ENCODE data around the gene CCNL2.
A peak's percentile ranks its signal among the peaks of the same experiment; 100 is the strongest.

CCNL2 gene

DNA sequence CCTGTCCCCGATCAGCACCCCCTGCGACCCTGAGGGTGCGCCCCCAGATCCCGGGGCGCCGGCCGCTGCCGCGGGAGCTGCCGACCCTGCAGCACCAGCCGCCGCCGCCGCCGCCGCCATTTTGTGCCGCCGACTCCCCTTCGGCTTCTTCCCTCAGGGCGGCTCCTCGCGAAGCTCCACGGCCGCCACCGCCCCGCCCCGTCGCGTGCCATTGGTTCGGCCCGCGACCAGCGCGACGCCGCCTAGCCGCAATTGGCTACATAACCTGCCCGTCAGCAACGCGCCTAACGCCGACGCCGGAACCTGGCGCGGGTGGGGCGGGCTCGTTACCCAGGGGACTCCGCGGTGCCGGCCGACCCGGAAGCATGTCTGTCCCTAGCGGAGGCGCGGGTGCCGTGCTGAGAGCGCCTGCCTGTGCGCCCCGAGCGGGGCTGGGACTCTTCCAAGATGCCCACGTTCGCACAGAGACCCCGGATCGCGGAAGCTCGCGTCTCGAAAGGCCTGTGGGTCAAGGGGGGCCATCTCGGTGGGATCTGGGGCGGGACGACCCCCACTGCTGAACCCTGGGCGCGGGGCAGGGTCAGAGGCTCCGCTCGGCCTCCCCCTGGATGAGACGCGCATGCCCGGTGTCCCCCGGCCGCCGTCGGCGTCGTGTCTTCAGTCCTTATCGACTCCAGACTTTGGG lies at the start of gene CCNL2:
Gene CCNL2, minus strand, starts transcription at position 149 of the 685 bp plus-strand sequence. Its CDS starts 29 bp downstream, at position 120.
- TF ChIP-seq, protein P1, sequence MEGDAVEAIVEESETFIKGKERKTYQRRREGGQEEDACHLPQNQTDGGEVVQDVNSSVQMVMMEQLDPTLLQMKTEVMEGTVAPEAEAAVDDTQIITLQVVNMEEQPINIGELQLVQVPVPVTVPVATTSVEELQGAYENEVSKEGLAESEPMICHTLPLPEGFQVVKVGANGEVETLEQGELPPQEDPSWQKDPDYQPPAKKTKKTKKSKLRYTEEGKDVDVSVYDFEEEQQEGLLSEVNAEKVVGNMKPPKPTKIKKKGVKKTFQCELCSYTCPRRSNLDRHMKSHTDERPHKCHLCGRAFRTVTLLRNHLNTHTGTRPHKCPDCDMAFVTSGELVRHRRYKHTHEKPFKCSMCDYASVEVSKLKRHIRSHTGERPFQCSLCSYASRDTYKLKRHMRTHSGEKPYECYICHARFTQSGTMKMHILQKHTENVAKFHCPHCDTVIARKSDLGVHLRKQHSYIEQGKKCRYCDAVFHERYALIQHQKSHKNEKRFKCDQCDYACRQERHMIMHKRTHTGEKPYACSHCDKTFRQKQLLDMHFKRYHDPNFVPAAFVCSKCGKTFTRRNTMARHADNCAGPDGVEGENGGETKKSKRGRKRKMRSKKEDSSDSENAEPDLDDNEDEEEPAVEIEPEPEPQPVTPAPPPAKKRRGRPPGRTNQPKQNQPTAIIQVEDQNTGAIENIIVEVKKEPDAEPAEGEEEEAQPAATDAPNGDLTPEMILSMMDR (IDR thresholded peaks at IDR 0.05): peak; percentile 43; the same call in 1 of the 2 replicates

DNA sequence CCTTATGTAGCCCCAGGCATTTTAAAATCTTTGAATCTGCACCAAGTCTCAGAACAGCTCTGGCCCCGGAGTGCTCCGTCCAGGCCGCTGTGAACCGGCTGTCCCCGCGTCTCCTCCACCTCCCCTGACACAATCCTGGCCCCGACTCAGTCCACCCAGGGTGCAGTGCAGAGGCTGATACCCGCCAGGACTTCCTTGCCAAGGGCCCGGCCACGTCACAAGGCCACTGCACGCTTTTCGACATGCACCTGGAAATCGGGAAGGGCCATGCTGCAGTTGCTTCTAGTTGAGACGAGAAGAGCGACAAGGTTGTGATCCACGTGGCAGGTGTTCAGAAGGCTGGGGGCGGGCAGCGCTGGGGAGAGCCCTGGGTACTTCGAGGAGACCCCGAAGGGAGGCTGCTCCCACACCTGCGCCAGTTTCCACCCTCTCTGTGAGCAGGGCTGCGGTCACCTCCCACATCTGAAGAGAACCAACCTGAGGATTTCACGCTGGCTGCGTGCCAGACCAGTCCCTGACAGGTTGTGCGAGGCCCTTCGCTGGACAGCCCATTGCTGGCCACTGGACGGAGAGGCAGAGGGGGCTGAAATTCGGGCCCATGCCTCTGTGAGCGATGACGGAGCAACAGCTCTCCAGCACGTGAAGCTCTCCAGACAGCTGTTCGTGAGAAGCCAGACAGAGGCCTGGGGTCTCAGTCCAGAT lies 43.1 kb upstream of the CCNL2 start:
- TF ChIP-seq, protein P1 (IDR thresholded peaks at IDR 0.05): no peak

DNA sequence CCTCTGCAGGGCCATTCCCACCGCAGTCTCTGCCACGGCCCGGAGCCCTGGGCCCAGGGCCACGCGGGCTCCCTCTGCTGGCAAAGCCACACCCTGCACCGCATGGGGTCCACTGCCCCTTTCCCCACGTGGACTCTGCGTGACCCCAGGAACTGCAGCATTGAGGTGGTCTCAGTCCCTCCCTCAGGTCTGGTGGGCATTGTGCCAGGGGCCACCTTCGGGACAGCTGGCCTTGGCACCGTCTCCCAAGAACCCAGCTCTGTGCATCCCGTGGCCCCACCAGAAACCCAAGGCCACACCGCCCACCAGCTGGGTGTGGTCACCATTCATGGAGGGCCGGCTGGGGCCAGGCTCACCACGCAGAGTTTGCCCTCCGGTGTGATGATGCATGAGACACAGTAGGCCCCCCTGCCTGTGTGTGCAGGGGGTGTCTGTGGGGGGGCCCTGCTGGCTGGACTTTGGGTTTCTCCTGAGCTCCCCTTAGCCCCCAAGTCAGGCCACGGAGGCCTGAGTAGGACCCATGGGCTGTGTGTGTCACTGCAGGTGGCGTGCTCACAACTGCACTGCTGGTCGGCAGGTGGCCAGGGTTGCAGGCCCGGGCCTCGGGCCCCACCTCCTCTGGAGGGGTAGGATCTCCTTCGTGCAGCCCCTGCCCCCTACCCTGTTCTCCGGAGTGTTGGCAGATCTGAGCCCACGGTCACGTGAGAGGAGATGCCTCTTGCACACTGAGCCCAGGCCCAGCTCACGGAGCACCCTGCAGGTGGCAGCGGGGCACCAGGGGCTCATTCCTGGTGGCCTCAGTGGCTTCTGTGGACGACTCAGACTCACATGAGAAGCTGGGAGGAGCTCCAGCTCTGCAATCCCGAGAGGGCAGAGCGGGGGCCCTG lies 42.1 kb upstream of the CCNL2 start:
- TF ChIP-seq, protein P1 (IDR thresholded peaks at IDR 0.05): peak; percentile 97

DNA sequence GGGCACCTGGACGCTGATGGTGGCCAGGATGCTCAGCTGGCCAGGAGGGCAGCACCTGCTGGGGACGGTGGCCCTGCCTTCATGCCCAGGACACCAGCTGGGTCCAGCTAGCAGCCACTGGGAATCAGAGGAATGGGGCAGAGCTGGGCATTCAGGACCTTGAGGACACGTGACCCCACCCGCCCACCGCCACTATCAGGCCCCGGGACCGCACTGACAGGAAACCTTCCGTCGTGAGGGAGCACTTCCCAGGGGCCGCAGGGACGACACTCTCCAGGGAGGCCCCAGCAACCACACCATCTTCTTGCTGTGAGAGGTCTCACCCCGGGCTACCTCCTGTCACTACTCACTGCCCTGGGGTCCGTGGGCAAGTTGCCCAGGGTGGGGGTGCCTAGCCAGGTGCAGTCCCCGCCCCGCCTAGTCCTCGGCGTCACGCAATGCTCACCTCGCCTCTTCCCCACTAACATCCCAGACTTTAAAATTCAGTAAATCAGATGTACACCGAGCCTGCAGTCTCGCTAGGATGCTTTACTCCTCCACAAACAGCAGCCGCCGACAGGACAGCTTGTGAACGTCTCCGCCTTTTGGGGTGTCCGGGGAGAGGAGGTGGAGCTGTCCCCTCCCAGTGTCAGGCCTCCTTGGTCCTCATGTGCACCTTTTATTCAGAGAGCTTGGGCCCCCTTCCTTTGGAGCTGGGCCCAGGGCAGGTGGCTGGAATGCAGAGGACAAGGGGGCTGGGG lies 41.3 kb upstream of the CCNL2 start:
- TF ChIP-seq, protein P1 (IDR thresholded peaks at IDR 0.05): no peak

DNA sequence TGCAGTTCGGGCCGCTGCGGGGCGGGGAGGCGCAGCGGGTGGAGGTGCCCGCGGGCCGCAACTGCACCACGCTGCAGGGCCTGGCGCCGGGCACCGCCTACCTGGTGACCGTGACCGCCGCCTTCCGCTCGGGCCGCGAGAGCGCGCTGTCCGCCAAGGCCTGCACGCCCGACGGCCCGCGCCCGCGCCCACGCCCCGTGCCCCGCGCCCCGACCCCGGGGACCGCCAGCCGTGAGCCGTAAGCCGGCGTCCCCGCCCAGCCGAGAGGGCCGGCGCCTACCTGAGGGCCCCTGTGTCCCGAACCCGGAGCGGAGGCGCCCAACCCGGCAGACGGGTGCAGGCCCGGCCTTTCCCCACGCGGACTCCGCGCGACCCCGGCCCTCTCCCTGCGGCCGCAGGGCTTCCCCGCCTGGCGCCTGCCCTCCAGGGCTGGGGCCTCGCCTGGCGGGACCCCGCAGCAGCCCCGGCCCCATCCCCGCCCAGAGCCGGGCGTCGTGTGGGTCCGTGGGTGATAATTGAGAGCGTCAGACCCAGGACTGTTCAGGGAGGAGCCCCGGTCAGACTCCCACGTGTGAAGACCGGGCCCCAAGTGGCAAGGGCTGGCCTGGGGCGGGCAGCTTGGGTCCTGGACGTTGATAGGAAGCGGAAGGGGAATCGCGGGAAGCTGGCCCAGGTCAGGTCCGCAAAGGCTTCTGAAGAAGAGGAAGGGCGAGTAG lies 40.6 kb upstream of the CCNL2 start:
- TF ChIP-seq, protein P1 (IDR thresholded peaks at IDR 0.05): no peak

DNA sequence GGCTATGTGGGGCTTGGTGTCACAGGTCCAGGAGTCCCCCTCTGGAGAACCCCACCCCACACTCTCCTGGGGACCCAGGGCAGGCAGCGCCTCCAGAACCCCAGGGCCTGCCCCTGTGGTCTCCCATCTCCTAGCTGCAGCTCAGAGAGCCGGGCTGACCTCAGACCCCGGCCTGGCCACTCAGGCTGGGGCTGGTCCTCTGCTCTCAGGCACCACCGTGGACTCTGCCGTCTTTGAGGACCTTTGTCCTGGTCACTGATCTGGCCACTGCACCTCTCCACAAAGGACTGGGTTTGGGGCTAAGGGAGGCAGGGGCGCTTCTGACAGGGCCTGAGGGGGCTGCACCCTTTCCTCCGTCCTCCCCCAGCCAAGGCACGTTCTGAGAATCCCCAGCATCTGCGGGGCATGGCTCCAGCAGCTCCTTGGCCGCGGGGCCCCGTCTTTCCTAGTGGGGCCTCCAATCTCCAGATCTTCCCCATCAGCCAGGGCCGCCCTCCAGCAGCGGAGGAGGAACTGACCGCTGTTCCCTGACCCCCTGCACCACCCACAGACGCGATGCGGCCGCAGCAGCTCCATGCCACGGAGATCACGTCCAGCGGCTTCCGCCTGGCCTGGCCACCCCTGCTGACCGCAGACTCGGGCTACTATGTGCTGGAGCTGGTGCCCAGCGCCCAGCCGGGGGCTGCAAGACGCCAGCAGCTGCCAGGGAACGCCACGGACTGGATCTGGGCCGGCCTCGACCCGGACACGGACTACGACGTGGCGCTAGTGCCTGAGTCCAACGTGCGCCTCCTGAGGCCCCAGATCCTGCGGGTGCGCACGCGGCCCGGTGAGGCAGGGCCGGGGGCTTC lies 39.6 kb upstream of the CCNL2 start:
- TF ChIP-seq, protein P1 (IDR thresholded peaks at IDR 0.05): no peak
